Suppressor macrophage treated with lipopolysaccharide for 4 hours (primary cell): ENCODE results near the gene ABO.
"Not testable (repeated sequence)": the region's sequence is repeated elsewhere in the genome, so short reads cannot be mapped to it uniquely, and the experiment has no call there.

ENCODE experiments used
- DNase-seq: peaks from one replicate; pipeline ENCODE4 v3.0.0-alpha.2; 2020

Gene ABO

DNA sequence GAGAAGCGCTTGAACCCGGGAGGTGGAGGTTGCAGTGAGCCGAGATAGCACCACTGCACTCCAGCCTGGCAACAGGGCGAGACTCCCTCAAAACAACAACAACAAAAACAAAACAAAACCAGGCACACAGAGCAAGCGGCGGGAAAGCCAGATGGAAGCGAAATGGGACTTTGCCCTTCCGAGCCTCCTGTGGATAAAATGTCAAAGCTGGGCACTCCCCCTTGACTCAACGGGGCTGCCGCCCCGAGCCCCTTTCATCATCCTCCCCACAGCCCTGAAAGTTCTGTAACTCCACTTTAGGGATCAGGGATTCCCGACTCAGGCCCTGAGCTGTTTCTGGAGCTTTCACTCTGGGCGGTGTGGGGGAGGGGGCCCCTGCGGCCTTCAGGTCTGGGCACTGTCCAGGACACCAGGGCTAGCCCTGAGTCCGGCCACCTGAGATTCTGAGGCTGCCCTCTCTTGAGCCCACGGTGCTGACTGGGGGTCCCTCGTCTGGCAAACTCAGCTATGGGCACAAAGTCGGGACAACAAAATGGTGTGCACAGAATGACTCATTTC, 35.4 kb downstream of the ABO start:
- DNase-seq = no peak

DNA sequence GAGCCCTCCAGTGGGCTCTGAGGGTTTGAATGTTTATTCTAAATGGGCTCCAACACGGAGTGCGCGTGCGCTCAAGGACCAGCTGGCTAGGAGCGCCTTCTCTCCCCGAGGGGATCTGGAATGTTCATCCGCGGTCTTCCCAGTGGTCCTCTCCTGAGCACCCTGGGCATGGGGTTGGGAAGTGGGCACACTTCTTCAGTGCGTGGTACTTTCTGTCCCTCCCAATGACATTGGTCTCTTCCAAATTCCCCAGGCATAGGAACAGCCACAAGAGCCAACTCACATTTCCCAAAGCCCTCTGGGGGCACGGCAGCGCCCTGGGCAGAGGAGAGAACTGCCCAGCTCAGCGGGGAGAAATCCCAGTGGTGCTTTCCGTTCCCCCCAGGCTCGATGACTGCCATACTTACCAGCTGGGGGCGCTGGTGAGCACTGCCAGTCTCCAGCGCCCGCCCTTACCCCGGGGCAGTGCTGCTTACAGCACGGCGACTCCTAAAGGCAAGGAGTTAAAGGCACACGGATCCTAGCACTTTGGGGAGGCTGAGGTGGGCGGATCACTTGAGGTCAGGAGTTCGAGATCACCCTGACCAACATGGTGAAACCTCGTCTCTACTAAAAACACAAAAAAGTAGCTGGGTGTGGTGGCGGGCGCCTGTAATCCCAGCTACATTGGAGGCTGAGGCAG, 36.0 kb downstream of the ABO start:
- peak; percentile 84 for DNase-seq

DNA sequence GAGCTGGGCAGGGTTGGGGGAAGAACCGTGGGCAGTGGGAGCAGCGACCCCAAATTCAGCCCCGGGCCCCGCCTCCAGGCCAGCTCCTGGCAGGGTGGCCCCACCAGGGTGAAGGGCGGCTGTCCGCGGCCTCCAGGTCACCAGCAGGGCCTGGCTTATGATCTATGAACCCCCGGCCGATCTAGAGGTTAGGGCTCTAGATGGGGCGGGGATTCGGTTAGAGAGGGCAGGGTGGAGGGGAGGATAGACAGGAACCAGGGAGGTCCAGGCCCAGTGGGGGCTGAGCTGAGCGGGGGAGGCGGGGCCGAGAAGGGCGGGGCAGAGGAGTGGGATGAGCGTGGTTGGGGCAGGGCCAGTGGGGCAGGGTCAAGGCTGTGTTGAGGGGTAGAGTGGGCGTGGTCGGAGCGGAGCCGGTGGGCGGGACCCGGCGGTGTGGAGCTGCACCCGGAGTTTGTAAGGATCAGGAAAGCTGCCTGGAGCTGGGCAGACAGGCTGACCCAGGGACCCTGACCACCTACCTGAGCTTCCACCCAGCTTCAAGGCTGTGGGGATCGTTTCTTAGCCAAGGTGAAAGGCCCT, 36.6 kb downstream of the ABO start:
- peak; percentile 42 for DNase-seq

DNA sequence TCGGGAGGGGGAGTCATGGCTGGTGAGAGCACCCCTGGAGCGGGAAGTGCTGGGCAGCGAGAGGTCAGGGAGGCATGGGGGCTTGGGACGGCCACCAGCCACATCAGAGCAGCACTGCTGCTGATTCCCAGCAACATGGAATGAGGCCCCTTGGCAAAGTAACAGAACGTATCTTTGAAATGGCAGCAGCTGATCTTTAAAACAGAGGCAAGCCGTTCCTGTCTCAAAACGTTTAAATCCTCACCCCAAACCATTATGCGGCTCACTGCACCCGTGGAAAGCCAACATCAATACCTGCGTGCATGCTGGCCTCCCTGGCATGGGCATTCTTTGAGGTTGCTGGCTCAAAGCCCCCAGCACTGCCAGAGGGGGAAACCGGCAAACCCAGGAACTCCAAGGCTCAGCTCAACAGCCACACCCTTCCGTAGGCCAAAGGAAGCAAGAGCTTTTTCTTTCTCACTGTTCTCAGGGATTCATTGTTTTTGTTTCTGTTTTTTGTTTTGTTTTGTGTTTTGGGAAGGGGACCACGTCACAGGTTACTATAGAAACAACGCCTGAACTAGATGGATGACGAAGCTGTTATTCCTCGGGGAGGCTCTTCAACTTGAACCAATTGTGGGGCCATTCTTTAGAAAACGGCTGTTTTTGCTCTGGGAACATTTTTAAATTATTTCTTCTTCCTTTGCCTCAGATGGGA, 37.8 kb downstream of the ABO start:
- DNase-seq = no peak

DNA sequence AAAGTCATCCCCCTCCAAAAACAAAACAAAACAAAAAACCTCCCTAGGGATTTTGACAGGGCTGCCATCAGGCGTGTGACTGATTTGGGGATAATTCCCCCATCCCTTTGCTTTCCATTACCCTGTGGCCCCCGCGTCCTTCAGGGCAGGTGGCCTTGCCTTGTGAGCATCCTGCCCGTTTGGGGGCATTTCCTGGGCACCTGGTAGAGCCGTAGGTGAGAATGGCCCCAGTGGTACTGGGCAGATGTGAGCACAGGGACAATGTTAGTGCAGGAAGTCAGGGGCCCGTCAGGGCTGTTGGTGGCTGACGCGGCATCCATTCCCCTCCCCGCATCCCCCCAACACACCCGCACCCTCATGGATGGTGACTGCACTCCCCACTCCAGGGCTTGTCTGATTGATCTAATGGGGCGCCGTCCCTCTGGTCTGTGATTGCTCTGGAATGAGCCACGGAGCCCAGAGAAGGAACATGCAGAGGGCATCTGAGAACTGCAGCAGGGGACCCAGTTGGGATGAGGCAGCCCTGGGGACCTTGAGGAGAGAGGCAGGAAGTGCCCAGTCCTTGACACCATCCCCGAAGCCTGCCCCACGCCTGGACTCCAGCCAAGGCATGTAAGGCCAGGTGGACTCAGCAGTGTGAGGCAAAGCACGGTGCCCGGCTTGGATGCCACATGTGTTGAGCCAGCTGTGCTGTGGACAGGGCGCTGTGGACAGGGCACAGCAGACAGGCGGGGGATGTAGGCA, 38.5 kb downstream of the ABO start:
- not testable (repeated sequence) for DNase-seq

DNA sequence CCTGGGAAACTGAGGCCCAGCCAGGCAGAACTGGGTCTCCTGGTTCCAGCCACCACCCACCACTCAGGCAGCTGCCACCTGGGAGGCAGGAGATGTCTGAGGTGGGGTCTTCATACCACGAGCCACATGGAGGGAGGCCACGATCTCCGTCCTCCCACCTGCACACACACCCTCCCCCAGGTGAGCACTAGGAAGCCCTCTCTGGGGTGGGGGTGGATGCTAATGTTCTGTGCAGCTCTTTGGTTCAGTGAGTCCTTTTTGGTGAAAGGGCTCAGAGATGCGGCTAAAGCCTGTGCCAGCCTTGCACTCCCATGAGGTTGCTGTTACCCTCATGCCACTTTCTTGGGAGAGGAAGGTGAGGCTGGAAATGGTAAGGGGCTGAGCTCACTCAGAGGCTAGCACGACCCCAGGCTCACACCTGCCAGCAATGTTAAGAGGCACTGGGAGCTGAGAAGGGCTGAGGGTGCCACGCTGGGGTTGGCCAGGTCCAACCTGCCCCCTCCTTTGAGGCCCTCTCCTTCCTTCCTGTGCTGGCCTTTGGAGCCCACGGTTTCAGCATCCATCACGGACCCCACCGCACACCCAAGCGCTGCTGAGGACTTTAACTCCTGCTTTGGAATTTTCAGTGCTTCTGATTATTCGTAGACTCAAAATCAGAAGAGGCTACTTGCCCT, 39.3 kb downstream of the ABO start:
- no peak for DNase-seq

DNA sequence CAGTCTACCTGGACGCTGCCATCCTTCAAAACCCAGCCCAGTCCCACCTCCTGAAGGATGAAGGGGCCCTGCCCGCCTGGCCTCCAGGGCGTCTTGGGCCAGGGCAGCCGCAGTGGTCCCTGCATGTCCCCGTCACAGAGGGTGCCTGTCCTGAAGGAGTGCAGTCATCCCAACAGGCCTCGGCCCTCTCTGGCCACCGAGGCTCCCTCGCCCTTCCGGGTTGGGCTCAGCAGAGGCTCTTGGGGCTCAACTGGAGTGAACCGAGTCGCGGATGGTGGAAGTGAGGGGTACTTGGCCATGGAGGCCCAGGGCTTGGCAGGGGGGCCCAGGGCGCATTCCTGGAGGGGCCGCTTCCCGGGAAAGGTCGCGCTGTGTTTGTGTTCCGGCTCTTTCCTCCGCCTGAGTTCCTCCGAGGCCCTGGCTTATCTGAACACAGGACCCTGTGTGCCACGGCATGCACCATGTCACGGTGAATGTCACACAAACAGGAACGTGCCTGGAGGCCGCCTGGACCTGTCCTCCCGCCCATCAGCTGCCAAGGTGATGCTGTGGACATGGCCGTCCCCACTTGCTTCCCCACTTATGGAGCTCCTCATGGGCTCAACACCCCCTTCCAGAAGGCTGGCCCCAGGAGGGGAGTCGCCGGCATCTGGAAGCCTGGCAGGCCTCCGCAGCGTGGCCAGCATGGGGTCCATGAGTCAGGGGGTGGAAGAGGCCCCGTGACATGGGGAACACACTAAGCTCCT, 40.3 kb downstream of the ABO start:
- no peak for DNase-seq

DNA sequence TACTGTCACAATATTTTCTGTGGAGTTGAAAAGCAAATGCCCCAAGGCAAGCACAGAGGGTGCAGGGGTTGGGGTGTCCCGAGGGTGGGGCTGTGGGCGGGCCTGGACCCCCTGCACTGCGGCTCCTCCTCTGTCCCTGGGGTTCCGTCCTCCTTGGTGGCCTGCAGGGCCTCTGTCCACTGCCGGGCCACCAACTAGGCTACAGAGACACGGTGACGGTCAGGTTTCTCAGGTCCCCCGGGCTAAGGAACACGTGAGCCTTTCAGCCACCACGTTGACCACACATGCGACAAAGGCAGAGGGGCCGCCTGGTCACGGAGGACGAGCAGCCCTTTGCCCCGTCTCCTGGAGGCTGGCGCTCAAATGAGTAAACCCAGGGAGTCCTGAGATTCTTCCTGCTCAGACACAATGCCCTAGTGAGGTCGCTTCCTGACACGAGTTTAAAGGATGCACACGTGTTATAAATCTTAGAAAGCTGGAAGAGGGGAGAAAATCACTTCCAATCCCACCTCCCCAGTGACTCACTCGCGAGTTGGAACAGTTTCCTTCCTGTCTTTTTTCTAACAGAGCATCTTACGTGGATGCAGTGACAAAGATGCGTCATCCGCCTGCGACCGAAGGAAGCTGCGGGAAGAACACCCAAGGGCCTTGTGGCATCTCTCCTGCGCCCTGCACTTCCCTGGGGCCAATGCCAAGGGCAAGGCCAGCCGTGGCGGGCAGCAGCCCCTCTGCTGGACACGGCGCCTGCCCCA, 41.1 kb downstream of the ABO start:
- no peak for DNase-seq

DNA sequence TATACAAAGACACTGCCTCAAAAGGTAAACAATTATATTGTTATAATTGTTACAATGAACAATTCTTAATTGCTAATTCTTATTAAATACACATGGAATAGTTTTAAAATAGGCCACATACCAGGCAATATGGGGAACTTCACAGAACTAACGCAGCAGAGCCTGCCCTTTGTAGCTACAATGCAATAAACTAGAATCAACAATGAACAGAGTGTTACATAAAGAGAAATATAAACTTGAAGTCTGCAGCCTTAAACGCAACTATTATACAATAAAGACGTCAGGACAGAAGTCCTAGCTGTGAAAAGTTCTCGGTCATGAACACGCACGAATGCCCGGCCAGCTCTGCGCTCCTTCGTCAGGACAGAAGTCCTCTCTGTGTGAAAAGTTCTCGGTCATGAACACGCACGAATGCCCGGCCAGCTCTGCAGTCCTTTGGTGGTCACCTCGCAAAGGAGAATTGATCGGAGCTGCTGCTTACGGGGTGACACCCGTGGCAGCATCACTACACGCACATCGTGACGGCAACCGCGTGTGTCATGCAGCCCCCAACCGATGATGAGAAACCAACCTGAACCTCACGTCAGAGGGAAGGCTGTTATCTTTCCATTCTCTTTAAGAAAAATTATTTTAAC, 43.0 kb downstream of the ABO start:
- not testable (repeated sequence) for DNase-seq

DNA sequence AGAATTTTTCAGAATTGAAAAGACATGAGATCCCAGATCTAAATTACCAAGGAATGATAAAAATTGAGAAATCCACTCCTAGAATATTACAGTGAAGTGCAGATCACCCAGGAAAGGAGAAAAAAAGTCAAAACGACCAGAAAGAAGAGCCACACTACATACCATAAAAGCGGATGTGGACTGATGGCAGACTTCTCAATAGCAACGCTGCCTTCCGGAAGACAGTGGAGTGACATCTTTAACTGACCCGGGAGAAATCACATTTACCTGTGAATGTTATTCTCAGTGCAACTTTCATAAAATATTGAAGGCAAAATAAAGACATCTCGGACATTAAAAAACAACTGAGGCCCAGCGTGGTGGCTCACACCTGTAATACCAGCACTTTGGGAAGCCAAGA, 44.5 kb downstream of the ABO start:
- not testable (repeated sequence) for DNase-seq

DNA sequence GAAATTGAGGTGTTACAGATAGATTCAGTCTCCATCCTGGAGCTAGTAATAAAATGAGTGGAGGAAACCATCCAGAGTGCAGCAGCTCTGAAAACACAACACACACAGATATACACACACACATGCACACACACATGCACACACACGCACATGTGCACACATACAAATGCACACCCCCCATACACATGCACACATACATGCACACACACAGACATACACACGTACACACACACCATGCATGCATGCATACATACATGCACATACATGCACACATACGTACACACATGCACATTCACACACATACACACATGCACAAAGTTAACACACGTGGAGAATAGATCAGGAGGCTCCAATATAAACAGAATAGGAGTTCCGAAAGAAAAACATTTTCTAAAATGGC, 44.9 kb downstream of the ABO start:
- no peak for DNase-seq

DNA sequence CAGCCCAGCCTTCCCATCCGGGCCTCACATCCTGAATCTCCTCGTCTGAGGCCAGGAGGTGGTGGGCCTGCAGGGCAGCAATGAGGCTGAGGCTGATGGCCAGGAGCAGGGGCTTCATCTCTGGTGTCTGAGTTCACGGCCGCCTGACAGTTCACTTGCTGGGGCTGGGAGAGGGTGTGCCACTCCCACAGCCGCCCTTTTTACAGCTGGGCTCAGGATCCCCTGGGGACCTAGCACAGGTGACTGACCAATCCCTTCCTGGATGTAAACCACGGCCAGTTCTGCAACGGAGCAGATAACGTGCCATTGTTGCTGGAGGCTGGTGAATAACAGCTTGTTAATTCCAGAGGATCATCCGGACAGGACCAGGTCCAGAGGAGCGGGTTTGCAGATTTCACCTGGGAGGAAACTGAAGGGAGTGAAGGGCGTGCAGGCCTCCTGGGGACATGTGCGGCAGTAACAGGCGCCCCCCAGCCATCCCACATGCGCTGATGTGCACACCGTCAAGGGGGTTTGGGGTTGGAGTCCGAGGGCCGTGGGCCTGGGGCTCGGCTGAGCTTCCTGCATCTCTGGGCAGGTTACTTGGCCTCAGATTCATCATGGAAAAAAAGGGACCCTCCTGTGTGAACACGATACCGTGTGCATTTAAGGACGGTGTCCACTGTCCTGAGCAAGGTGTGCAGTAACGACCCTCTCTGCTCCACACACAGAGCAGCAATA, 46.4 kb downstream of the ABO start:
- DNase-seq = not testable (repeated sequence)

DNA sequence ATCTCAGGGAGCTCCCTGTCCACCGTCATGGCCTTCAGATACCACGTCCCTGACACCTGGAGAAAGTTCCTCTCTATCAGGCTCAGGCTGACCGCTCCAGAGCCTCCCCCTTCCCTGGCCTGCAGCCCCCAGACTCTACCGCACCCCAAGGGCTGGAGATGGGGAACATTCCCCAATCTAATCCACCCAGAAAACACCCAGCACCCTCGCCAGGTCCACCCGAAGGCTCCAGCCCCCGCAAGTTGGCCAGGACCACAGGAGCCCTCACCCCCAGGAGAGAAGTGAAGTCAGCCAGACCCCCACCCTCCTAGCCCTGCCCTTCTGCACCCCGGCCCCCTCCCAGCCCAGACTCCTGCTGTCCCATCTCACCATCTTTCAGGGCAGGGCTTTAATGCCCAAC, 47.0 kb downstream of the ABO start:
- not testable (repeated sequence) for DNase-seq

DNA sequence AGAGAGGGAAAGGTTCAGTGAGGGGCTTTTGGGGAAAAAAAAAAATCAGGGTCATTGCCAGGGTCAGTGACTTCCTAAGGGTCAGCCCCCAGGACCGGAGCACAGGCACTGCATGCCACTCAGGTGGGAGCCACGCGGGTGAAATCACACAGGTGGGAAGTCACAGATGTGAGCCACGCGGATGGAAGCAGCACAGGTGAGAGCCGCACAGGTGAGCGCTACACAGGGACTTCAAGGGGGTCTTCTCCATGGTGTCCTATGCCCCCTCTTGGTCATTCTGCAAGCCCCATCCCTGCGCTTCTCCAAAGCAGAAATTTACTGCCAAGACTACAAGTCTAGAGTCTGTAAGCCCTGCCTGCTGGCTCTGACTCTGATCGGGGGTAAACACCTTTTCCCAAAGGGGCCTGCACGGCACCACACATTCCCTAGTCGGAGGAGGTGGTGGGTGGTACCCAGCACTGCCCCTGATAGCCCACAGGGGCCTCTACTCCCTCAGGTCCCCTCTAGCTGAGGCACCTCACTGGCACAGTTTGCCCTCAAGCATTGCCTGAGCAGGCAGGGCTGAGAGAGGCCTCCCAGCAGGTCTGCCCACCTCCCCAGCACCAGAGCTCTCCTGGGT, 47.6 kb downstream of the ABO start:
- DNase-seq = no peak

DNA sequence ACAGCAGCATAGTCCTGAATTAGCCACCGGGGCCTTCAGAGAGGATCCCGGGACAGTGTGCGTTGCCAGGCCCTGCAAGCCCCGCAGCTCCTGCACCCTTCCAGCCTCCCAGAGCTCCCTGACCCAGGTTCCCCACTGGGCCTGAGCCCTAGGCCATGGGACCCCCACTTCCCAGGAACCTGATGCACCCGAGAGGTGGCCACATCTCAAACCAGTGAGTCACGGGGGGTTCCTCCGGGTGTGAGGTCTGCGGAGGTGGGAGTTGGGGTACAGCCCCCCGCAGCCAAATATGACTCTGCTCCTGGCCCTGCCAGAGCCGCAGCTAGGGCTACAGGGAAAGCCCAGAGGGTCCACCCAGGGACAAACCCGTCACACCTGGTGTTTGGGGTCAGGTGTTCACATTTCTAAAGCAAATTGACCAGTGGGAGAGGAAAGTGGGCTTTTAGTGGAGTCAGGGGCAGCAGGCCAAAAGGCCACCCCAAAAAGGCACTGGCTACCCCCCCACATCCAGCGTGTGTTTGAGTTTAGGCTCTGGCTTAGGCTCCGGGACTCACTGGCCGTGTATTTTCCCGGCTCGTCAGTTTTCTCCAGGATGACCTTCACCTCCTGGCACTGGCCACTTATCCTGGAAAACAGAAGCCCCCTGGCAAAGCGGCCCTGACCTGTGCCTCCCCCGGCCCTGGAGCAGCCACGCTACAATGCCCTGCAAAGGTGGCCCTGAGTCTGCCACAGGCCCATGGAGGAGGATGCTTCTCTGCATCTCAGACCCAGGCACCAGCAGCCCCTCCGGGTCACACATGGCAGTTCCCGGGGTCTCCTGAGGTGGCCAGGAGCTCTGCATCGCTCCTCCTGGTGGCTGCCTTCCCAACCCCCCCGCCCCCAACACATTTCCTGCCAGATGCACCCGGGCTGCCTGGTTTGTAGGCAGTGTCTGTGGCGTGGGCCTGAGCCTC, 48.5 kb downstream of the ABO start:
- no peak for DNase-seq

DNA sequence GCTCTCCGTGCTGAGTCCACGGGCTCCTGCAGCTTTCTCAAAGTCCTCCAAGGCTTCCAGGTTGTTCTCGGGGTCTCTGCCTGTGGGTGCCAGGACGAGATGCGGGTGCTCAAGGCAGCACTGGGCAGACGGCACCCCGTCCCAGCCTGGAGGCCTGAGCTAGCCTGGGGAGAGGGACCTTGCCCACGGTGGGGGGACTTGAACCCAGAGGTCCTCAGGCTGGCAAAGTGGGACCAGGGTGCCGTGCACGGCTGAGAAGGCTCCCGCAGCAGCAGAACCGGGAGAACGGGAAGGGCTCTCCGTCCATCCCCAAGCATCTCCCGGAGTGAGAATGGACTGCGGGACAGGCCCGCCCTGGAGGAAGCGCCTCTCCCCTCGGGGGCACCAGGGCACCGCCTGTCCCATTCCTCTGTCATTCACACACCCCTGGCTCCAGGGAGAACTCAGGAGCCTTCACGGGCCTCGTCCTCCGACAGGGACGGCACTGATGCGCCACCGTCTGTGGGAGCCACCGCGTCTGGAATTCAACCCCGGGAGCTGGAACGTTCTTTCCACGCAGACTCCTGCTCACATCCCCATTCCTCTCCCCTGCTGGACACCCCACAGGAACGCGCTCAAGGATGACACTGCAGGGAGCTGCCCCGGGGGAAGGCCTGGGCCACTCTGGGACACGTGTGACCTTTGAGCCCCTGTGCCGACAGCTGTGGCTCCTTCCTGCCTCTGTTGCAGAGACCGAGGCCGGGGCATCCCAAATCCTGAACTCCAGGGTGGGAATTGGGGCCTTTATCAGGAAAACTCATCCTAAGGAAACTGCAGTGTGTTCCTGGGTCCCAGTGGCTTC, 49.6 kb downstream of the ABO start:
- no peak for DNase-seq

DNA sequence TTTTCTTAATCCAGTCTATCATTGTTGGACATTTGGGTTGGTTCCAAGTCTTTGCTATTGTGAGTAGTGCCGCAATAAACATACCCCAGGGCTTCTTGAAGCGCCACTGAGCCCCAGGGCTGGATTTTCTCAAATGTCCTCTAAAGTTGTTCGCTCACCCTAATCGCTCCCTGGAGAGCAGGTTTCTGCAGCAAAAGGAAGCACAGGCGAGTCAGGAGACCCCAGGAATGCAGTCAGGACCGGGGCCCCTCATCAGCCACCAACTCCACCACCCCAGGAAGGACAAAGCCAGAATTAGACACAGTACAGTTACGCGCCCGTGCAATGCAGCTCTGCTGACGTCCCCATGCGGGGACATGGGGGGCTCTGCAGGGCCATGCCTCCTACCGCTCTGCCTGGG, 50.2 kb downstream of the ABO start:
- no peak for DNase-seq
